A549 (cell line): ENCODE data around the gene RFLNA.

Experiments
- BHLHE40 ChIP-seq: IDR thresholded peaks from 2 replicates; pipeline ENCODE4 v1.6.1; 2012; ENCODE audit warnings: low read depth, low read length, inconsistent platforms
- CTCF ChIP-seq: fragments of >200 bp; sonication (Bioruptor Twin); formaldehyde crosslinking; IDR thresholded peaks from 3 replicates; pipeline ENCODE4 v1.5.1; 2016
- E2F6 ChIP-seq: IDR thresholded peaks from 2 replicates; pipeline ENCODE4 v1.6.1; 2012; ENCODE audit warnings: low read depth, borderline replicate concordance
- ELK1 ChIP-seq: fragments of 150-350 bp; IDR thresholded peaks from 2 replicates; pipeline ENCODE4 v1.6.1; 2014; ENCODE audit warnings: low read depth, mild to moderate bottlenecking, low read length
- EP300 ChIP-seq, 2 experiments: fragments of >200 bp; sonication (Bioruptor Twin); formaldehyde crosslinking; IDR thresholded peaks; 2 replicates in 1 of 2; 3 replicates in 1 of 2; pipeline ENCODE4 v1.6.1; 2016 to 2017
- HMGXB4 ChIP-seq: fragments of 250-450 bp; sonication (Bioruptor Pico); IDR thresholded peaks from 2 replicates; pipeline ENCODE4 v1.5.0; 2021; ENCODE audit warnings: mild to moderate bottlenecking, moderate library complexity, borderline replicate concordance
- POLR2A ChIP-seq: IDR thresholded peaks from 2 replicates; pipeline ENCODE4 v1.6.1; 2012; ENCODE audit warnings: mild to moderate bottlenecking, low read length
- RCOR1 ChIP-seq: fragments of 150-350 bp; IDR thresholded peaks from 2 replicates; pipeline ENCODE4 v1.6.1; 2014; ENCODE audit warnings: antibody characterized with exemption, low read length, low read depth
- REST ChIP-seq: fragments of 200-600 bp; sonication (generic); IDR thresholded peaks from 2 replicates; pipeline ENCODE4 v1.6.1; 2016; ENCODE audit warnings: antibody characterized with exemption, mild to moderate bottlenecking, moderate library complexity
- RFX5 ChIP-seq: fragments of 450-650 bp; IDR thresholded peaks from 2 replicates; pipeline ENCODE4 v1.7.1; 2014; ENCODE audit warnings: antibody characterized with exemption, mild to moderate bottlenecking, moderate library complexity
- RNF2 ChIP-seq: fragments of 200-600 bp; sonication (generic); IDR thresholded peaks from 2 replicates; pipeline ENCODE4 v1.6.1; 2016; ENCODE audit warnings: low read depth, mild to moderate bottlenecking, antibody characterized with exemption, moderate library complexity, borderline replicate concordance
- ZC3H11A ChIP-seq: fragments of 450-650 bp; IDR thresholded peaks from 2 replicates; pipeline ENCODE4 v1.6.1; 2014; ENCODE audit warnings: antibody characterized with exemption, mild to moderate bottlenecking
- ZFP36 ChIP-seq: fragments of 450-650 bp; IDR thresholded peaks from 2 replicates; pipeline ENCODE4 v1.6.1; 2014; ENCODE audit warnings: borderline replicate concordance; ENCODE audit not compliant: partially characterized antibody

- TF ChIP-seq CTCF = no peak
- no peak for TF ChIP-seq POLR2A
- no peak for TF ChIP-seq BHLHE40
- no peak for TF ChIP-seq ELK1
- no peak for TF ChIP-seq ZFP36
- TF ChIP-seq ZC3H11A = no peak
- no peak for TF ChIP-seq EP300 (IDR thresholded peaks at IDR 0.05)
- no peak for TF ChIP-seq RFX5
- TF ChIP-seq REST = no peak
- TF ChIP-seq E2F6 = no peak
- no peak for TF ChIP-seq HMGXB4 (CRISPR knock-in tag)
- TF ChIP-seq RCOR1 = no peak
- TF ChIP-seq RNF2 = no peak
These were observed 12.0 kb downstream of the RFLNA start for GRCh38 chr12:124306686-124307555.
